GM10248 (cell line): Measurements from ENCODE around the gene ORM1.

Source experiments
- CTCF ChIA-PET: fragments of 300-600 bp; sonication (Branson Sonifier 250); formaldehyde crosslinking; extraction: SDS; loops from one replicate; lab custom pipeline; 2021; ENCODE audit warnings: antibody characterized with exemption; lab: Yijun Ruan, JAX
- POLR2A ChIA-PET: fragments of 350-650 bp; sonication (Branson Sonifier 250); formaldehyde crosslinking; extraction: SDS; loops from one replicate; lab custom pipeline; 2020; ENCODE audit warnings: antibody characterized with exemption; lab: Yijun Ruan, JAX
- DNase-seq: peaks from one replicate; pipeline ENCODE4 v3.0.0; 2012; ENCODE audit errors: extremely low spot score
- CTCF ChIP-seq: IDR thresholded peaks from 2 replicates; pipeline ENCODE4 v1.5.1; 2012; ENCODE audit warnings: mild to moderate bottlenecking, low read depth; ENCODE audit errors: extremely low read depth, missing control alignments, control extremely low read depth

The ORM1 gene

GRCh38 chr9:114375386-114376175, 52.7 kb downstream of the ORM1 start:
- no peak for DNase-seq
- CTCF ChIA-PET = interaction anchor here (1.0 to 9.0 kb wide), 2 partner anchors 10 to 35 kb away, joined by 3 to 100 read pairs; partner anchors contain the start of gene AKNA
- no peak for TF ChIP-seq CTCF
- POLR2A ChIA-PET = no interaction called here
